Neural progenitor cell (in vitro differentiated cells): ENCODE results near the gene CTDP1. TPM values are rescaled to one million over a fixed set of nuclear protein-coding genes. Genes with fewer than 3 reads are reported as not detected.

Experiments used
- DNase-seq: peaks from one replicate; pipeline ENCODE4 v3.0.0-alpha.2; 2016; ENCODE audit warnings: low spot score
- H2AFZ ChIP-seq: fragments of 200-600 bp; sonication (generic); replicated peaks from 2 replicates; pipeline ENCODE4 v1.6.1; 2016; ENCODE audit warnings: antibody characterized with exemption
- H3F3A ChIP-seq: fragments of 200-600 bp; sonication (generic); 2 replicates; pipeline ENCODE4 v1.6.1; 2016; ENCODE audit warnings: antibody characterized with exemption, low read depth
- H3K27ac ChIP-seq: fragments of 200-600 bp; sonication (generic); 2 replicates; pipeline ENCODE4 v1.5.1; 2016; ENCODE audit warnings: mild to moderate bottlenecking
- H3K27me3 ChIP-seq: fragments of 200-600 bp; sonication (generic); 2 replicates; pipeline ENCODE4 v1.6.1; 2016; ENCODE audit warnings: mild to moderate bottlenecking, moderate library complexity
- H3K36me3 ChIP-seq: fragments of 200-600 bp; sonication (generic); 2 replicates; pipeline ENCODE4 v1.5.1; 2016
- H3K4me1 ChIP-seq: fragments of 200-600 bp; sonication (generic); 2 replicates; pipeline ENCODE4 v1.6.1; 2016; ENCODE audit warnings: mixed run types
- H3K4me2 ChIP-seq: fragments of 200-600 bp; sonication (generic); 2 replicates; pipeline ENCODE4 v1.6.1; 2016
- H3K4me3 ChIP-seq: fragments of 200-600 bp; sonication (generic); 2 replicates; pipeline ENCODE4 v1.5.1; 2016
- H3K79me2 ChIP-seq: fragments of 200-600 bp; sonication (generic); 2 replicates; pipeline ENCODE4 v1.6.1; 2016; ENCODE audit warnings: low read depth
- H3K9ac ChIP-seq: fragments of 200-600 bp; sonication (generic); 2 replicates; pipeline ENCODE4 v1.6.1; 2016
- H3K9me3 ChIP-seq: fragments of 200-600 bp; sonication (generic); 2 replicates; pipeline ENCODE4 v1.5.1; 2016; ENCODE audit warnings: low read depth
- H4K20me1 ChIP-seq: fragments of 200-600 bp; sonication (generic); 2 replicates; pipeline ENCODE4 v1.6.1; 2016; ENCODE audit warnings: low read depth
- H3K27ac Mint-ChIP-seq: 3 replicates; pipeline ENCODE4 v1.8.0; 2021; ENCODE audit warnings: mixed read lengths
- H3K27me3 Mint-ChIP-seq: 2 replicates; pipeline ENCODE4 v1.8.0; 2022; ENCODE audit warnings: low read depth, mild to moderate bottlenecking, inconsistent platforms, moderate library complexity, mixed read lengths; ENCODE audit not compliant: insufficient read depth
- H3K36me3 Mint-ChIP-seq: 3 replicates; pipeline ENCODE4 v1.8.0; 2021; ENCODE audit warnings: mixed read lengths
- H3K4me1 Mint-ChIP-seq: 3 replicates; pipeline ENCODE4 v1.8.0; 2021; ENCODE audit warnings: mixed read lengths
- H3K4me3 Mint-ChIP-seq: 3 replicates; pipeline ENCODE4 v1.8.0; 2021; ENCODE audit warnings: mild to moderate bottlenecking, moderate library complexity, mixed read lengths
- H3K9me3 Mint-ChIP-seq: 3 replicates; pipeline ENCODE4 v1.8.0; 2020; ENCODE audit warnings: mixed read lengths
- EZH2 ChIP-seq: fragments of 200-600 bp; sonication (generic); IDR thresholded peaks from 2 replicates; pipeline ENCODE4 v1.6.1; 2017; ENCODE audit warnings: antibody characterized with exemption, mild to moderate bottlenecking, moderate library complexity
- EZH2phosphoT487 ChIP-seq: fragments of 200-600 bp; sonication (generic); IDR thresholded peaks from 2 replicates; pipeline ENCODE4 v1.6.1; 2017; ENCODE audit warnings: antibody characterized with exemption
- total RNA-seq: library from RNA; depleted of rRNA; stranded (reverse); fragments of >200 nt; gene quantifications from 2 replicates; pipeline ENCODE4 v1.2.3, GENCODE V29; 2015; ENCODE audit warnings: low replicate concordance
- TF ChIP-seq, protein P1 (sequence below): fragments of 200-600 bp; sonication (generic); IDR thresholded peaks from 2 replicates; pipeline ENCODE4 v1.5.1; 2017; ENCODE audit warnings: antibody characterized with exemption, mild to moderate bottlenecking

CTDP1 gene
- total RNA-seq, 1 donor from 2014 or later: 11.8 TPM

GRCh38 chr18:79764131-79764530 is 84.5 kb downstream of the CTDP1 start:
- Histone ChIP-seq H3K27ac (no peak overlapping the region), H3K4me1 (no peaks in the 10 kb centered on the region), H3K27me3 (no peaks in the 10 kb centered on the region), H3K79me2 (no peaks in the 10 kb centered on the region), H3K9ac (no peak overlapping the region), H2AFZ (no peak overlapping the region), H4K20me1 (no peaks in the 10 kb centered on the region), H3K4me2 (no peak overlapping the region), H3K4me3 (no peak overlapping the region), H3F3A (no peaks in the 10 kb centered on the region), H3K36me3 (no peaks in the 10 kb centered on the region), H3K9me3 (peaks cover 10% of the 10 kb centered on the region)
- Mint-ChIP-seq H3K27ac (no peak overlapping the region), H3K27me3 (peaks cover 4% of the 10 kb centered on the region), H3K9me3 (peaks cover 27% of the 10 kb centered on the region), H3K4me1 (no peaks in the 10 kb centered on the region), H3K4me3 (no peak overlapping the region), H3K36me3 (peaks cover 2% of the 10 kb centered on the region)
- no peak for TF ChIP-seq EZH2phosphoT487
- TF ChIP-seq, protein P1, sequence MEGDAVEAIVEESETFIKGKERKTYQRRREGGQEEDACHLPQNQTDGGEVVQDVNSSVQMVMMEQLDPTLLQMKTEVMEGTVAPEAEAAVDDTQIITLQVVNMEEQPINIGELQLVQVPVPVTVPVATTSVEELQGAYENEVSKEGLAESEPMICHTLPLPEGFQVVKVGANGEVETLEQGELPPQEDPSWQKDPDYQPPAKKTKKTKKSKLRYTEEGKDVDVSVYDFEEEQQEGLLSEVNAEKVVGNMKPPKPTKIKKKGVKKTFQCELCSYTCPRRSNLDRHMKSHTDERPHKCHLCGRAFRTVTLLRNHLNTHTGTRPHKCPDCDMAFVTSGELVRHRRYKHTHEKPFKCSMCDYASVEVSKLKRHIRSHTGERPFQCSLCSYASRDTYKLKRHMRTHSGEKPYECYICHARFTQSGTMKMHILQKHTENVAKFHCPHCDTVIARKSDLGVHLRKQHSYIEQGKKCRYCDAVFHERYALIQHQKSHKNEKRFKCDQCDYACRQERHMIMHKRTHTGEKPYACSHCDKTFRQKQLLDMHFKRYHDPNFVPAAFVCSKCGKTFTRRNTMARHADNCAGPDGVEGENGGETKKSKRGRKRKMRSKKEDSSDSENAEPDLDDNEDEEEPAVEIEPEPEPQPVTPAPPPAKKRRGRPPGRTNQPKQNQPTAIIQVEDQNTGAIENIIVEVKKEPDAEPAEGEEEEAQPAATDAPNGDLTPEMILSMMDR: no peak
- no peak for TF ChIP-seq EZH2
- no peak for DNase-seq

GRCh38 chr18:79765491-79766245 is 86.1 kb downstream of the CTDP1 start:
- Mint-ChIP-seq H3K27me3 (peaks cover 4% of the 10 kb centered on the region), H3K36me3 (peaks cover 2% of the 10 kb centered on the region), H3K4me1 (no peaks in the 10 kb centered on the region), H3K4me3 (no peak overlapping the region), H3K9me3 (peaks cover 24% of the 10 kb centered on the region), H3K27ac (no peak overlapping the region)
- Histone ChIP-seq H3K9ac (no peak overlapping the region), H3K27me3 (no peaks in the 10 kb centered on the region), H3K4me1 (no peaks in the 10 kb centered on the region), H4K20me1 (no peaks in the 10 kb centered on the region), H2AFZ (no peak overlapping the region), H3K4me3 (no peak overlapping the region), H3K36me3 (no peaks in the 10 kb centered on the region), H3K4me2 (no peak overlapping the region), H3K27ac (no peak overlapping the region), H3K9me3 (peaks cover 10% of the 10 kb centered on the region), H3F3A (no peaks in the 10 kb centered on the region), H3K79me2 (no peaks in the 10 kb centered on the region)
- TF ChIP-seq EZH2phosphoT487 (no peak), EZH2 (no peak)
- TF ChIP-seq, protein P1: no peak
- no peak for DNase-seq

- Histone ChIP-seq H2AFZ (no peak overlapping the region), H4K20me1 (no peaks in the 10 kb centered on the region), H3K27ac (no peak overlapping the region), H3K9me3 (peaks cover 10% of the 10 kb centered on the region), H3K4me2 (no peak overlapping the region), H3K79me2 (no peaks in the 10 kb centered on the region), H3K4me3 (no peak overlapping the region), H3K36me3 (no peaks in the 10 kb centered on the region), H3F3A (no peaks in the 10 kb centered on the region), H3K27me3 (no peaks in the 10 kb centered on the region), H3K4me1 (no peaks in the 10 kb centered on the region), H3K9ac (no peak overlapping the region)
- Mint-ChIP-seq H3K36me3 (peaks cover 2% of the 10 kb centered on the region), H3K4me1 (no peaks in the 10 kb centered on the region), H3K27ac (no peak overlapping the region), H3K9me3 (peaks cover 24% of the 10 kb centered on the region), H3K27me3 (peaks cover 4% of the 10 kb centered on the region), H3K4me3 (no peak overlapping the region)
- TF ChIP-seq EZH2: no peak
- no peak for TF ChIP-seq EZH2phosphoT487
- TF ChIP-seq, protein P1: no peak
- DNase-seq: no peak
Measured at GRCh38 chr18:79766308-79766707, 86.7 kb downstream of the CTDP1 start.
